ENCODE measurements around the gene FZD4.

DNA sequence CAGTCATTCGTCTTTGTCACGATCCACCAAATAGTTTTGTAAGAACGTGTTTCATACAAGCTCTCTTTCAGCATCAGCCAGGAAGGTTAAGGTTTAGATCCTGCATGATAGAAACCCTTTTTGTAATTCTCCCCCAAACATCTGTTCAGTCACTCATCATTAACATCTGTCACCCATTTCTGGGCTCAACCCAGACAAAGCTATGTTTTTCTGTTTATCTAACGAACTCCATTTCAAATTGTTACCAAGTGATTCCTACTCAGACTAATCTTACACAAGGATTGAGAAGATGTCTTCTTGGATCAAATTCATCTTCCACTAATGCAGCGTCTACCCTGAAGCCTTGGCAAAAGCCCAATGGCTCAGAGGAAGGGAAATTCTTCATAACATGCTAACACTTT, 58.8 kb downstream of the FZD4 start:
- TF ChIP-seq, protein P1, sequence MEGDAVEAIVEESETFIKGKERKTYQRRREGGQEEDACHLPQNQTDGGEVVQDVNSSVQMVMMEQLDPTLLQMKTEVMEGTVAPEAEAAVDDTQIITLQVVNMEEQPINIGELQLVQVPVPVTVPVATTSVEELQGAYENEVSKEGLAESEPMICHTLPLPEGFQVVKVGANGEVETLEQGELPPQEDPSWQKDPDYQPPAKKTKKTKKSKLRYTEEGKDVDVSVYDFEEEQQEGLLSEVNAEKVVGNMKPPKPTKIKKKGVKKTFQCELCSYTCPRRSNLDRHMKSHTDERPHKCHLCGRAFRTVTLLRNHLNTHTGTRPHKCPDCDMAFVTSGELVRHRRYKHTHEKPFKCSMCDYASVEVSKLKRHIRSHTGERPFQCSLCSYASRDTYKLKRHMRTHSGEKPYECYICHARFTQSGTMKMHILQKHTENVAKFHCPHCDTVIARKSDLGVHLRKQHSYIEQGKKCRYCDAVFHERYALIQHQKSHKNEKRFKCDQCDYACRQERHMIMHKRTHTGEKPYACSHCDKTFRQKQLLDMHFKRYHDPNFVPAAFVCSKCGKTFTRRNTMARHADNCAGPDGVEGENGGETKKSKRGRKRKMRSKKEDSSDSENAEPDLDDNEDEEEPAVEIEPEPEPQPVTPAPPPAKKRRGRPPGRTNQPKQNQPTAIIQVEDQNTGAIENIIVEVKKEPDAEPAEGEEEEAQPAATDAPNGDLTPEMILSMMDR (IDR thresholded peaks at IDR 0.05; ENCODE audit: low read depth, low read length), result no peak
- no peak for TF ChIP-seq MYC (IDR thresholded peaks at IDR 0.05; ENCODE audit: low read depth, low read length)
